ENCODE data around the gene FBLN5.

DNA sequence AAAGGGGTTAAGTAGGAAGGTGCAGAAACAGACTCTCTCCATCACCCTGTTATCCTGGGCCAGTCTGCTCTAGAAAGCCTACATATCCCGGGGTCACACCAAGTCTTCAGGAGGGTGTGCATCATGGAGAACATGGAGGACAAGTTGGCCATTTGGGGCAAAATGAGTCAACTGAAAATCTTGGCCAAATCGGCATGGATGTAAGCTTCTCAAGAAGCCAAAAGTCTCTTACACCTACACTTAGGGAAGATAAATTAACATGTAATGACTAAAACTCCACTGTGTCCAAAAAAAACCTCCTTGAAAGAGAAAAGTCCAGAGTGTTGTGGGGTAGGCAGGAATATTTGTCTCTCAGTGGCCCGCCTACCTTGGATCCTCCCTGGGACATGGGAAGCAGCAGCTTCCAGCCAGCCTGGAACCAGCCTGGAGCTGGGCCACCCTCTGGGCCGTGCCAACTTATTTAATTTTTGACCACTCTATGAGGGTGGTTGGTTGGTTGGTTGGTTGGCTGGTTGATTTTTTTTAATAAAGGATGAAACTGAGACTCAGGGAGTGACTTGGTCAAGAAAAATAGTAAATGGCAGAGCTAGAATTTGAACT lies 62.3 kb downstream of the FBLN5 start:
- TF ChIP-seq, protein P1, sequence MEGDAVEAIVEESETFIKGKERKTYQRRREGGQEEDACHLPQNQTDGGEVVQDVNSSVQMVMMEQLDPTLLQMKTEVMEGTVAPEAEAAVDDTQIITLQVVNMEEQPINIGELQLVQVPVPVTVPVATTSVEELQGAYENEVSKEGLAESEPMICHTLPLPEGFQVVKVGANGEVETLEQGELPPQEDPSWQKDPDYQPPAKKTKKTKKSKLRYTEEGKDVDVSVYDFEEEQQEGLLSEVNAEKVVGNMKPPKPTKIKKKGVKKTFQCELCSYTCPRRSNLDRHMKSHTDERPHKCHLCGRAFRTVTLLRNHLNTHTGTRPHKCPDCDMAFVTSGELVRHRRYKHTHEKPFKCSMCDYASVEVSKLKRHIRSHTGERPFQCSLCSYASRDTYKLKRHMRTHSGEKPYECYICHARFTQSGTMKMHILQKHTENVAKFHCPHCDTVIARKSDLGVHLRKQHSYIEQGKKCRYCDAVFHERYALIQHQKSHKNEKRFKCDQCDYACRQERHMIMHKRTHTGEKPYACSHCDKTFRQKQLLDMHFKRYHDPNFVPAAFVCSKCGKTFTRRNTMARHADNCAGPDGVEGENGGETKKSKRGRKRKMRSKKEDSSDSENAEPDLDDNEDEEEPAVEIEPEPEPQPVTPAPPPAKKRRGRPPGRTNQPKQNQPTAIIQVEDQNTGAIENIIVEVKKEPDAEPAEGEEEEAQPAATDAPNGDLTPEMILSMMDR (IDR thresholded peaks at IDR 0.05; ENCODE audit: low read depth, low read length): no peak
- TF ChIP-seq EZH2phosphoT487 (IDR thresholded peaks at IDR 0.05; ENCODE audit: low read depth): no peak
